HEK293 (cell line): ENCODE results near the gene METTL3.
A peak's percentile ranks its signal among the peaks of the same experiment; 100 is the strongest.

Experiments used
- EGR2 ChIP-seq: fragments of 450-650 bp; formaldehyde crosslinking; IDR thresholded peaks from 2 replicates; pipeline ENCODE4 v1.5.1; 2016; ENCODE audit warnings: low read depth, missing biosample characterization, missing genetic modification characterization
- GLIS2 ChIP-seq: fragments of 450-650 bp; formaldehyde crosslinking; IDR thresholded peaks from 2 replicates; pipeline ENCODE4 v1.5.1; 2016; ENCODE audit warnings: missing biosample characterization, missing genetic modification characterization
- IKZF3 ChIP-seq: fragments of 450-650 bp; IDR thresholded peaks from 2 replicates; pipeline ENCODE4 v1.5.0; 2018; ENCODE audit warnings: missing biosample characterization, mild to moderate bottlenecking, missing genetic modification characterization, moderate library complexity
- KLF8 ChIP-seq: fragments of 450-650 bp; formaldehyde crosslinking; IDR thresholded peaks from 2 replicates; pipeline ENCODE4 v1.5.1; 2016; ENCODE audit warnings: missing biosample characterization, missing genetic modification characterization
- PRDM1 ChIP-seq: fragments of 450-650 bp; formaldehyde crosslinking; IDR thresholded peaks from 2 replicates; pipeline ENCODE4; 2016; ENCODE audit warnings: missing biosample characterization, missing genetic modification characterization
- PRDM10 ChIP-seq: fragments of 450-650 bp; formaldehyde crosslinking; IDR thresholded peaks from 2 replicates; pipeline ENCODE4 v1.5.1; 2016; ENCODE audit warnings: missing biosample characterization, missing genetic modification characterization
- SP2 ChIP-seq: fragments of 450-650 bp; formaldehyde crosslinking; IDR thresholded peaks from 2 replicates; pipeline ENCODE4 v1.5.1; 2016; ENCODE audit warnings: missing biosample characterization, missing genetic modification characterization
- SP3 ChIP-seq: fragments of 450-650 bp; formaldehyde crosslinking; IDR thresholded peaks from 2 replicates; pipeline ENCODE4 v1.5.1; 2016; ENCODE audit warnings: missing biosample characterization, missing genetic modification characterization
- SP7 ChIP-seq: fragments of 450-650 bp; formaldehyde crosslinking; IDR thresholded peaks from 2 replicates; pipeline ENCODE4 v1.5.1; 2016; ENCODE audit warnings: missing biosample characterization, missing genetic modification characterization
- ZBTB10 ChIP-seq: fragments of 450-650 bp; formaldehyde crosslinking; IDR thresholded peaks from 2 replicates; pipeline ENCODE4 v1.5.1; 2016; ENCODE audit warnings: missing biosample characterization, missing genetic modification characterization
- ZBTB26 ChIP-seq: fragments of 450-650 bp; formaldehyde crosslinking; optimal IDR thresholded peaks from 2 replicates; pipeline ENCODE3; 2016; ENCODE audit warnings: missing biosample characterization, mild to moderate bottlenecking, missing genetic modification characterization
- ZBTB8A ChIP-seq: fragments of 450-650 bp; formaldehyde crosslinking; IDR thresholded peaks from 2 replicates; pipeline ENCODE4 v1.5.1; 2016; ENCODE audit warnings: missing biosample characterization, missing genetic modification characterization
- ZEB2 ChIP-seq: fragments of 450-650 bp; formaldehyde crosslinking; IDR thresholded peaks from 2 replicates; pipeline ENCODE4 v1.5.1; 2016; ENCODE audit warnings: missing biosample characterization, missing genetic modification characterization
- ZFHX2 ChIP-seq: fragments of 450-650 bp; formaldehyde crosslinking; conservative IDR thresholded peaks from 2 replicates; pipeline ENCODE4 v1.5.1; 2016; ENCODE audit warnings: missing biosample characterization, missing genetic modification characterization
- ZFP69B ChIP-seq: fragments of 450-650 bp; formaldehyde crosslinking; IDR thresholded peaks from 2 replicates; pipeline ENCODE4 v1.5.1; 2016; ENCODE audit warnings: missing biosample characterization, missing genetic modification characterization
- ZNF121 ChIP-seq: fragments of 450-650 bp; formaldehyde crosslinking; IDR thresholded peaks from 2 replicates; pipeline ENCODE4 v1.5.1; 2016; ENCODE audit warnings: missing biosample characterization, missing genetic modification characterization
- ZNF18 ChIP-seq: fragments of 450-650 bp; formaldehyde crosslinking; IDR thresholded peaks from 2 replicates; pipeline ENCODE4 v1.5.1; 2016; ENCODE audit warnings: missing biosample characterization, missing genetic modification characterization
- ZNF223 ChIP-seq: fragments of 450-650 bp; formaldehyde crosslinking; IDR thresholded peaks from 2 replicates; pipeline ENCODE4 v1.5.1; 2016; ENCODE audit warnings: missing biosample characterization, missing genetic modification characterization
- ZNF324 ChIP-seq: fragments of 450-650 bp; formaldehyde crosslinking; IDR thresholded peaks from 2 replicates; pipeline ENCODE4 v1.5.1; 2016; ENCODE audit warnings: missing biosample characterization, missing genetic modification characterization
- ZNF394 ChIP-seq: fragments of 450-650 bp; formaldehyde crosslinking; IDR thresholded peaks from 2 replicates; pipeline ENCODE4 v1.5.1; 2016; ENCODE audit warnings: missing biosample characterization, missing genetic modification characterization, mild to moderate bottlenecking, moderate library complexity, borderline replicate concordance
- ZNF529 ChIP-seq: fragments of 450-650 bp; formaldehyde crosslinking; IDR thresholded peaks from 2 replicates; pipeline ENCODE4 v1.5.1; 2017; ENCODE audit warnings: missing genetic modification characterization, missing biosample characterization; ENCODE audit not compliant: insufficient replicate concordance
- ZNF639 ChIP-seq: fragments of 450-650 bp; formaldehyde crosslinking; IDR thresholded peaks from 2 replicates; pipeline ENCODE4 v1.5.1; 2016; ENCODE audit warnings: missing biosample characterization, missing genetic modification characterization
- ZNF692 ChIP-seq: fragments of 450-650 bp; formaldehyde crosslinking; IDR thresholded peaks from 2 replicates; pipeline ENCODE4 v1.5.1; 2016; ENCODE audit warnings: missing biosample characterization, missing genetic modification characterization
- ZNF76 ChIP-seq: fragments of 450-650 bp; formaldehyde crosslinking; IDR thresholded peaks from 2 replicates; pipeline ENCODE4; 2016; ENCODE audit warnings: low read depth, missing biosample characterization, missing genetic modification characterization, borderline replicate concordance
- ZNF785 ChIP-seq: fragments of 450-650 bp; formaldehyde crosslinking; IDR thresholded peaks from 2 replicates; pipeline ENCODE4 v1.5.1; 2016; ENCODE audit warnings: missing biosample characterization, missing genetic modification characterization

Gene METTL3

GRCh38 chr14:21525962-21526671 is 15.0 kb upstream of the METTL3 start, which contains the start of gene SALL2 (continued):
- TF ChIP-seq ZBTB26 (tag by site-specific recombination): peak; percentile 26
- peak; percentile 88 for TF ChIP-seq ZNF76 (tag by site-specific recombination)
- peak; percentile 85 for TF ChIP-seq ZFHX2 (tag by site-specific recombination)
- peak; percentile 90 for TF ChIP-seq EGR2 (tag by site-specific recombination)
- no peak for TF ChIP-seq ZNF785 (tag by site-specific recombination)
- TF ChIP-seq SP2 (tag by site-specific recombination): peak; percentile 97
- TF ChIP-seq IKZF3 (tag by site-specific recombination): peak; percentile 77
- TF ChIP-seq ZNF394: peak; percentile 100
- peak; percentile 76; the same call in 1 of the 2 replicates for TF ChIP-seq ZNF639
- TF ChIP-seq ZNF324 (tag by site-specific recombination): 0 out of 2 replicates have a peak, but pooled peaks have one; percentile 34
- 0 out of 2 replicates have a peak, but pooled peaks have one; percentile 36 for TF ChIP-seq ZNF692 (tag by site-specific recombination)
- peak; percentile 86 for TF ChIP-seq KLF8
- no peak for TF ChIP-seq ZNF529 (tag by site-specific recombination)
- peak; percentile 44; the same call in 1 of the 2 replicates for TF ChIP-seq PRDM1 (tag by site-specific recombination)
- TF ChIP-seq GLIS2 (tag by site-specific recombination): peak; percentile 89
- TF ChIP-seq ZBTB10 (tag by site-specific recombination): peak; percentile 91
- TF ChIP-seq SP3: peak; percentile 95
- TF ChIP-seq ZNF18 (tag by site-specific recombination): peak; percentile 17; the same call in 1 of the 2 replicates
- no peak for TF ChIP-seq ZBTB8A (tag by site-specific recombination)
- TF ChIP-seq ZEB2 (tag by site-specific recombination): peak; percentile 76; the same call in 1 of the 2 replicates
- TF ChIP-seq PRDM10 (tag by site-specific recombination): peak; percentile 99
- peak; percentile 47; the same call in 1 of the 2 replicates for TF ChIP-seq ZFP69B (tag by site-specific recombination)
- peak; percentile 58; the same call in 1 of the 2 replicates for TF ChIP-seq SP7 (tag by site-specific recombination)
- TF ChIP-seq ZNF223: no peak
- no peak for TF ChIP-seq ZNF121
